Measurements from ENCODE around the gene RETSAT. TPM values are rescaled to one million over a fixed set of nuclear protein-coding genes. Genes with fewer than 3 reads are reported as not detected.

RETSAT gene
- total and polyA plus RNA-seq, 2 of the 13 experiments (the other 11 are each of a cell fraction or from before 2014, with no cell fraction given) = 46.7 to 61.0 TPM

DNA sequence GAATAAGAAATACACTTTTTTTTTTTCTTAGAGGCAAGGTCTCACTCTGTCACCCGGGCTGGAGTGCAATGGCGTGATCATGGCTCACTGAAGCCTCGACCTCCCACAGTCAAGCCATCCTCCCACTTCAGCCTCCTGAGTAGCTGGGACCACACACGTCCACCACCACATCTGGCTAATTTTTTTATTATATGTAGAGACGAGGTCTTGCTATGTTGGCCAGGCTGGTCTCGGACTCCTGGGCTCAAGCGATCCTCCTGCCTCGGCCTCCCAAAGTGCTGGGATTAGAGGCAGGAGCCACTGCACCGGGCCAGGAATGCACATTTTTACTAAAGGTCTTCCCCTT lies 28.9 kb downstream of the RETSAT start:
- ChIA-PET POLR2A (interaction anchor here (0.9 to 6.2 kb wide), 16 partner anchors 8 to 286 kb away, joined by 3 to 142 read pairs (median 8); partner anchors contain the start of genes C2orf68, ELMOD3, GGCX and MAT2A), CTCF (ENCODE audit: low intra/inter-chr PET ratio, low total read pairs) (no interaction called here)
- Histone ChIP-seq H3K9me3 (ENCODE audit: low read length) (no peaks in the 10 kb centered on the region), H3K4me2 (ENCODE audit: low read depth, low read length) (peak overlapping the region; percentile 98), H3K27ac (ENCODE audit: extremely low read length, insufficient read depth, low read length) (peak overlapping the region; percentile 95), H3K36me3 (replicated peaks in 1 of 2; ENCODE audit: control insufficient read depth in 1 of 2, insufficient read depth in 2 of 2, low read length in 2 of 2) (peaks cover 16 to 39% of the 10 kb centered on the region in 2 experiments), H2AFZ (ENCODE audit: low read length) (no peak overlapping the region), H4K20me1 (ENCODE audit: insufficient read depth, low read length) (peaks cover 23% of the 10 kb centered on the region), H3K79me2 (ENCODE audit: insufficient read depth, low read length) (peaks cover 79% of the 10 kb centered on the region), H3K27me3 (ENCODE audit: control insufficient read depth in 1 of 2, insufficient read depth in 2 of 2, low read length in 2 of 2) (no peaks in the 10 kb centered on the region; a peak in 1 of 5 replicates), H3K9ac (ENCODE audit: insufficient read depth, low read depth, low read length) (peak overlapping the region; percentile 96), H3K4me1 (ENCODE audit: insufficient read depth, low read length) (peaks cover 58% of the 10 kb centered on the region), H3K4me3 (replicated peaks in 1 of 3; ENCODE audit: insufficient read depth in 1 of 3, low read depth in 2 of 3, low read length in 3 of 3) (peak overlapping the region; percentile 80 to 90 (median 89))
- intact Hi-C loops (cut with micrococcal nuclease; ENCODE audit: unreplicated experiment) = loop anchor here (1.0 to 5.0 kb wide), 5 partner anchors 17 to 227 kb away; partner anchors contain the start of genes ELMOD3 and RETSAT
- ATAC-seq = peak; percentile 0; the same call in 1 of the 3 replicates
- no TSS peak for BruUV-seq (replicated peaks)
- 3% methylated on average over 9 of the region's 9 CpGs for WGBS (ENCODE audit: low lambda C conversion rate)
- in situ Hi-C loops (cut with HindIII; ENCODE audit: extremely low pct_ligation_motif_present, low pct_unique_long_range_greater_than_20kb) = no loop called here
- FAIRE-seq = no peak
- no peak for DNase-seq (ENCODE audit: low spot score)
- TF ChIP-seq SKI (IDR thresholded peaks at IDR 0.05; ENCODE audit: partially characterized antibody) (no peak), ZNF451 (CRISPR knock-in tag; IDR thresholded peaks at IDR 0.05) (no peak), ZMYM3 (CRISPR knock-in tag; IDR thresholded peaks at IDR 0.05) (peak; percentile 92), POGZ (CRISPR knock-in tag; IDR thresholded peaks at IDR 0.05) (0 out of 2 replicates have a peak, but pooled peaks have one; percentile 9), SP4 (CRISPR knock-in tag; IDR thresholded peaks at IDR 0.05) (no peak), ZNF7 (CRISPR knock-in tag; IDR thresholded peaks at IDR 0.05) (no peak), ZNF136 (CRISPR knock-in tag; IDR thresholded peaks at IDR 0.05; ENCODE audit: low read depth) (0 out of 2 replicates have a peak, but pooled peaks have one; percentile 18), ZNF3 (CRISPR knock-in tag; IDR thresholded peaks at IDR 0.05) (0 out of 2 replicates have a peak, but pooled peaks have one; percentile 35), ZSCAN31 (CRISPR knock-in tag; IDR thresholded peaks at IDR 0.05; ENCODE audit: low read depth) (0 out of 2 replicates have a peak, but pooled peaks have one; percentile 69), KDM5B (CRISPR knock-in tag; IDR thresholded peaks at IDR 0.05; ENCODE audit: borderline replicate concordance) (peak; percentile 50; the same call in 1 of the 2 replicates), TCF12 (IDR thresholded peaks at IDR 0.05) (no peak), TCF12 (CRISPR knock-in tag; IDR thresholded peaks at IDR 0.05) (peak; percentile 13; the same call in 1 of the 2 replicates), ZNF761 (CRISPR knock-in tag; conservative IDR thresholded peaks at IDR 0.05) (0 out of 2 replicates have a peak, but pooled peaks have one; percentile 13), ZNF121 (CRISPR knock-in tag; IDR thresholded peaks at IDR 0.05) (peak; percentile 99), ZNF569 (CRISPR knock-in tag; IDR thresholded peaks at IDR 0.05; ENCODE audit: borderline replicate concordance) (0 out of 2 replicates have a peak, but pooled peaks have one; percentile 6), SALL1 (CRISPR knock-in tag; IDR thresholded peaks at IDR 0.05) (peak; percentile 26), ZNF772 (CRISPR knock-in tag; IDR thresholded peaks at IDR 0.05) (0 out of 2 replicates have a peak, but pooled peaks have one; percentile 27)
- TF ChIP-seq, protein P1, sequence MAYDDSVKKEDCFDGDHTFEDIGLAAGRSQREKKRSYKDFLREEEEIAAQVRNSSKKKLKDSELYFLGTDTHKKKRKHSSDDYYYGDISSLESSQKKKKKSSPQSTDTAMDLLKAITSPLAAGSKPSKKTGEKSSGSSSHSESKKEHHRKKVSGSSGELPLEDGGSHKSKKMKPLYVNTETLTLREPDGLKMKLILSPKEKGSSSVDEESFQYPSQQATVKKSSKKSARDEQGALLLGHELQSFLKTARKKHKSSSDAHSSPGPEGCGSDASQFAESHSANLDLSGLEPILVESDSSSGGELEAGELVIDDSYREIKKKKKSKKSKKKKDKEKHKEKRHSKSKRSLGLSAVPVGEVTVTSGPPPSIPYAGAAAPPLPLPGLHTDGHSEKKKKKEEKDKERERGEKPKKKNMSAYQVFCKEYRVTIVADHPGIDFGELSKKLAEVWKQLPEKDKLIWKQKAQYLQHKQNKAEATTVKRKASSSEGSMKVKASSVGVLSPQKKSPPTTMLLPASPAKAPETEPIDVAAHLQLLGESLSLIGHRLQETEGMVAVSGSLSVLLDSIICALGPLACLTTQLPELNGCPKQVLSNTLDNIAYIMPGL (CRISPR knock-in tag; IDR thresholded peaks at IDR 0.05; ENCODE audit: borderline replicate concordance in 1 of 2, low read depth in 1 of 2) = 0 out of 4 replicates have a peak, but pooled peaks of 1 of the 2 experiments have one; percentile 8
- TF ChIP-seq, protein P2, sequence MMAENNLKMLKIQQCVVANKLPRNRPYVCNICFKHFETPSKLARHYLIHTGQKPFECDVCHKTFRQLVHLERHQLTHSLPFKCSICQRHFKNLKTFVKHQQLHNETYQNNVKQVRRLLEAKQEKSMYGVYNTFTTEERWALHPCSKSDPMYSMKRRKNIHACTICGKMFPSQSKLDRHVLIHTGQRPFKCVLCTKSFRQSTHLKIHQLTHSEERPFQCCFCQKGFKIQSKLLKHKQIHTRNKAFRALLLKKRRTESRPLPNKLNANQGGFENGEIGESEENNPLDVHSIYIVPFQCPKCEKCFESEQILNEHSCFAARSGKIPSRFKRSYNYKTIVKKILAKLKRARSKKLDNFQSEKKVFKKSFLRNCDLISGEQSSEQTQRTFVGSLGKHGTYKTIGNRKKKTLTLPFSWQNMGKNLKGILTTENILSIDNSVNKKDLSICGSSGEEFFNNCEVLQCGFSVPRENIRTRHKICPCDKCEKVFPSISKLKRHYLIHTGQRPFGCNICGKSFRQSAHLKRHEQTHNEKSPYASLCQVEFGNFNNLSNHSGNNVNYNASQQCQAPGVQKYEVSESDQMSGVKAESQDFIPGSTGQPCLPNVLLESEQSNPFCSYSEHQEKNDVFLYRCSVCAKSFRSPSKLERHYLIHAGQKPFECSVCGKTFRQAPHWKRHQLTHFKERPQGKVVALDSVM (CRISPR knock-in tag; IDR thresholded peaks at IDR 0.05) = peak; percentile 99

Measured in HepG2 (cell line).